ENCODE data around the gene SHH.

DNA sequence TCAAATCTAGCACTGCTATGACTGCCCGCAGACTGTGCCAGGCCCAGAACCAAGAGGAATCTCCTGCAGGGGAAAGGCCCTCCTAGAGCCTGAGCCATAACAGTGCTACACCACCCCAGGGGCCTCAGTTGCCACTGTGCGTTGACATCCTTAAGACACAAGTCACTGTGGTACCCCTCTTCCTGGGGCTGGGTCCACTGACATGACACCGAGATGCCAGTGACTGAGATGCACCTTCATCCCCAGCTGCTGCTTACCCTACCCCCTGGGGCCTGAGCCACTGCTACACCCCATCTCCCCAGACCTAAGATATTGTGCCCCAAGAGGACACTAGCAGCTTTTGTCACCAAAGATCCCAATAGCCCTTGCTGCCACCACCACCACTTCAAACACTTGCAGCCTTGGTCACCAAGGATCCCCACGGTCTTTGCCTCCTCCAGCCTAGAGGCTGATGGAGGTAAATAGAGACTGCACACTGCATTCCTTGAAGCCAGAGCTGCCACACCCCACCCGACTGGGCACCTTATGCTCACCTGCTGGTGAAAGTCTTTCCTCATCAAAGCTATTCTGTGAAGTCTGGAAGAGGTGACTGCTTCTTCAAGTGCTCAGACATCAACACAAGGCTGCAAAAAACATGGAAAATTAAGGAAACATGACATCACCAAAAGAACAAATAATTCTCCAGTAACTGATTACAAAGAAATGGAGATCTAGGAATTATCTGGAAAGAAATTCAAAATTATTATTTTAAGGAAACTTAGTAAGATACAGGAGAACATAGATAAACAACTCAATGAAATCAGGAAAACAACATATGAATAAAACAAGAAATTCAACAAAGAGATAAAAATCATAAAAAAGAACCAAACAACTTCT lies 40.4 kb upstream of the SHH start:
- TF ChIP-seq YY1 (IDR thresholded peaks at IDR 0.05; ENCODE audit: insufficient read depth, insufficient read length) (no peak), SUZ12 (IDR thresholded peaks at IDR 0.05; ENCODE audit: extremely low read depth, insufficient read depth, insufficient read length) (no peak)
